Measurements from ENCODE around the gene ZSWIM8.

ZSWIM8 gene

GRCh38 chr10:73813333-73813732 lies 27.9 kb downstream of the ZSWIM8 start:
- no peak for TF ChIP-seq CTCF (IDR thresholded peaks at IDR 0.05)
- no peak overlapping the region for H3K27ac ChIP-seq

GRCh38 chr10:73814276-73814895 lies 29.0 kb downstream of the ZSWIM8 start:
- TF ChIP-seq ZFX (IDR thresholded peaks at IDR 0.05; ENCODE audit: borderline replicate concordance) = no peak
- no peak for TF ChIP-seq CTCF (IDR thresholded peaks at IDR 0.05)

GRCh38 chr10:73814896-73815718 lies 29.7 kb downstream of the ZSWIM8 start:
- TF ChIP-seq ZFX (IDR thresholded peaks at IDR 0.05; ENCODE audit: borderline replicate concordance) (no peak), CTCF (IDR thresholded peaks at IDR 0.05) (peak; percentile 62)
- H3K27ac ChIP-seq = no peak overlapping the region

More at GRCh38 chr10:73814276-73814895, 29.0 kb downstream of the ZSWIM8 start:
- H3K27ac ChIP-seq = no peak overlapping the region

GRCh38 chr10:73815719-73816030 lies 30.3 kb downstream of the ZSWIM8 start:
- no peak overlapping the region for H3K27ac ChIP-seq
- no peak for TF ChIP-seq CTCF (IDR thresholded peaks at IDR 0.05)
- TF ChIP-seq ZFX (IDR thresholded peaks at IDR 0.05; ENCODE audit: borderline replicate concordance) = no peak

- TF ChIP-seq CTCF (IDR thresholded peaks at IDR 0.05) (no peak), ZFX (IDR thresholded peaks at IDR 0.05; ENCODE audit: borderline replicate concordance) (no peak)
- no peak overlapping the region for H3K27ac ChIP-seq
Observed at GRCh38 chr10:73816917-73817729, 31.7 kb downstream of the ZSWIM8 start.

- H3K27ac ChIP-seq = no peak overlapping the region
- TF ChIP-seq CTCF (IDR thresholded peaks at IDR 0.05) = no peak
- TF ChIP-seq ZFX (IDR thresholded peaks at IDR 0.05; ENCODE audit: borderline replicate concordance) = no peak
Observed at GRCh38 chr10:73817826-73818225, 32.4 kb downstream of the ZSWIM8 start.
